NCI-H2227 treated with DMSO at 0.1 percent for 48 hours (cell line): ENCODE results near the gene EFTUD2.
A peak's percentile ranks its signal among the peaks of the same experiment; 100 is the strongest.
"Not testable (repeated sequence)": the region's sequence is repeated elsewhere in the genome, so short reads cannot be mapped to it uniquely, and the experiment has no call there.

Experiments used
- DNase-seq: peaks from one replicate; lab custom pipeline; 2025; lab: John Stamatoyannopoulos, UW

EFTUD2 gene

GRCh38 chr17:44808656-44809388, 90.4 kb downstream of the EFTUD2 start:
- not testable (repeated sequence) for DNase-seq

GRCh38 chr17:44808156-44808555, 91.1 kb downstream of the EFTUD2 start:
- no peak for DNase-seq

GRCh38 chr17:44807817-44808155, 91.5 kb downstream of the EFTUD2 start:
- DNase-seq = no peak

GRCh38 chr17:44807093-44807816, 92.0 kb downstream of the EFTUD2 start:
- no peak for DNase-seq

GRCh38 chr17:44804302-44805089, 94.7 kb downstream of the EFTUD2 start:
- DNase-seq = no peak

GRCh38 chr17:44801880-44802279, 97.4 kb downstream of the EFTUD2 start:
- DNase-seq = peak; percentile 81
